WTC11 (cell line): ENCODE data around the gene SHISA6. TPM values are rescaled to one million over a fixed set of nuclear protein-coding genes. Genes with fewer than 3 reads are reported as not detected.

Experiments
- ATAC-seq: fragments of 200-7000 bp; cut with Tn5 transposase; 2 replicates; pipeline ENCODE4 v1.10.0; 2021; ENCODE audit warnings: mild to moderate bottlenecking, moderate library complexity
- CTCF ChIA-PET: fragments of 300-600 bp; sonication (Branson Sonifier 250); formaldehyde crosslinking; loops from one replicate; lab custom pipeline; 2021; ENCODE audit warnings: antibody characterized with exemption; lab: Charles Lee
- POLR2A ChIA-PET: fragments of 350-600 bp; sonication (Branson Sonifier 250); formaldehyde crosslinking; loops from one replicate; lab custom pipeline; 2021; ENCODE audit warnings: antibody characterized with exemption; lab: Charles Lee
- DNase-seq: peaks from one replicate; pipeline ENCODE4 v3.0.0; 2021; ENCODE audit warnings: low spot score
- H3K27ac Mint-ChIP-seq: 2 replicates; pipeline ENCODE4 v1.8.0; 2021; ENCODE audit warnings: mixed read lengths
- H3K27me3 Mint-ChIP-seq: 2 replicates; pipeline ENCODE4 v1.8.0; 2021; ENCODE audit warnings: low read depth, mild to moderate bottlenecking, moderate library complexity, mixed read lengths
- H3K36me3 Mint-ChIP-seq: 2 replicates; pipeline ENCODE4 v1.8.0; 2021; ENCODE audit warnings: mixed read lengths
- H3K4me1 Mint-ChIP-seq: 2 replicates; pipeline ENCODE4 v1.8.0; 2022; ENCODE audit warnings: mixed read lengths
- H3K4me3 Mint-ChIP-seq: 2 replicates; pipeline ENCODE4 v1.8.0; 2021; ENCODE audit warnings: mild to moderate bottlenecking, moderate library complexity, mixed read lengths
- H3K9me3 Mint-ChIP-seq: 2 replicates; pipeline ENCODE4 v1.8.0; 2021; ENCODE audit warnings: mixed read lengths
- ATF6 ChIP-seq: sonication (generic); formaldehyde crosslinking; IDR thresholded peaks from 2 replicates; pipeline ENCODE4 v1.8.1; 2023; ENCODE audit warnings: mild to moderate bottlenecking, missing genetic modification reagents
- CTCF ChIP-seq: fragments of 200-600 bp; IDR thresholded peaks from 2 replicates; pipeline ENCODE4 v1.8.0; 2022; ENCODE audit warnings: antibody characterized with exemption
- E2F1 ChIP-seq: sonication (generic); formaldehyde crosslinking; IDR thresholded peaks from 2 replicates; pipeline ENCODE4 v1.8.0; 2022; ENCODE audit warnings: mild to moderate bottlenecking, missing genetic modification reagents
- ERG ChIP-seq: fragments of 250-450 bp; sonication (Bioruptor Pico); IDR thresholded peaks from 2 replicates; pipeline ENCODE4 v1.8.0; 2021; ENCODE audit warnings: mild to moderate bottlenecking
- FOXP1 ChIP-seq: sonication (generic); formaldehyde crosslinking; IDR thresholded peaks from 2 replicates; pipeline ENCODE4 v1.8.0; 2022; ENCODE audit warnings: missing genetic modification reagents, mild to moderate bottlenecking, moderate library complexity, borderline replicate concordance
- GABPB1 ChIP-seq: sonication (generic); formaldehyde crosslinking; IDR thresholded peaks from 2 replicates; pipeline ENCODE4 v1.8.1; 2023; ENCODE audit warnings: mild to moderate bottlenecking, missing genetic modification reagents
- HMGA2 ChIP-seq: fragments of 250-450 bp; sonication (Bioruptor Pico); IDR thresholded peaks from 2 replicates; pipeline ENCODE4 v1.4.0; 2021; ENCODE audit warnings: mild to moderate bottlenecking, moderate library complexity
- IRF2 ChIP-seq: sonication (generic); formaldehyde crosslinking; IDR thresholded peaks from 2 replicates; pipeline ENCODE4 v1.8.0; 2022; ENCODE audit warnings: low read depth, missing genetic modification reagents, borderline replicate concordance
- MLX ChIP-seq: sonication (generic); formaldehyde crosslinking; IDR thresholded peaks from 2 replicates; pipeline ENCODE4 v1.8.1; 2023; ENCODE audit warnings: mild to moderate bottlenecking, missing genetic modification reagents, moderate library complexity
- NR3C1 ChIP-seq: sonication (generic); formaldehyde crosslinking; conservative IDR thresholded peaks from 2 replicates; pipeline ENCODE4 v1.8.1; 2023; ENCODE audit warnings: low read depth, mild to moderate bottlenecking, missing genetic modification reagents
- OVOL2 ChIP-seq: fragments of 250-450 bp; sonication (Bioruptor Pico); IDR thresholded peaks from 2 replicates; pipeline ENCODE4 v1.9.0; 2021; ENCODE audit warnings: mild to moderate bottlenecking, borderline replicate concordance
- PRDM15 ChIP-seq: sonication (generic); formaldehyde crosslinking; IDR thresholded peaks from 2 replicates; pipeline ENCODE4 v1.8.0; 2022; ENCODE audit warnings: missing genetic modification reagents
- SMAD3 ChIP-seq: sonication (generic); formaldehyde crosslinking; IDR thresholded peaks from 2 replicates; pipeline ENCODE4 v1.8.0; 2022; ENCODE audit warnings: missing genetic modification reagents, mild to moderate bottlenecking, borderline replicate concordance
- TP53 ChIP-seq: sonication (generic); formaldehyde crosslinking; IDR thresholded peaks from 2 replicates; pipeline ENCODE4 v1.8.1; 2023; ENCODE audit warnings: mild to moderate bottlenecking, missing genetic modification reagents
- USF2 ChIP-seq: sonication (generic); formaldehyde crosslinking; IDR thresholded peaks from 2 replicates; pipeline ENCODE4 v1.8.1; 2023; ENCODE audit warnings: mild to moderate bottlenecking, missing genetic modification reagents, moderate library complexity
- ZNF121 ChIP-seq: sonication (generic); formaldehyde crosslinking; IDR thresholded peaks from 2 replicates; pipeline ENCODE4 v1.8.0; 2023; ENCODE audit warnings: missing genetic modification reagents
- ZNF416 ChIP-seq: fragments of 250-450 bp; sonication (Bioruptor Pico); IDR thresholded peaks from 2 replicates; pipeline ENCODE4 v1.9.0; 2021; ENCODE audit warnings: mild to moderate bottlenecking, inconsistent platforms
- ZNF671 ChIP-seq: fragments of 250-450 bp; sonication (Bioruptor Pico); IDR thresholded peaks from 2 replicates; pipeline ENCODE4 v1.8.0; 2021; ENCODE audit warnings: mild to moderate bottlenecking
- ZSCAN18 ChIP-seq: fragments of 250-450 bp; sonication (Bioruptor Pico); IDR thresholded peaks from 2 replicates; pipeline ENCODE4 v2.1.2; 2022; ENCODE audit warnings: mild to moderate bottlenecking, moderate library complexity
- total RNA-seq: library from RNA; stranded (reverse); gene quantifications from 3 replicates; pipeline ENCODE4 v1.2.3, GENCODE V29; 2021

The SHISA6 gene
- total RNA-seq, 1 experiment from 2014 or later, result 1.1 TPM

- TF ChIP-seq CTCF (no peak), SMAD3 (CRISPR knock-in tag) (no peak), MLX (CRISPR knock-in tag) (no peak), NR3C1 (CRISPR knock-in tag) (no peak), USF2 (no peak), ZNF671 (CRISPR knock-in tag) (no peak)
Observed at GRCh38 chr17:11326492-11326891, 85.5 kb downstream of the SHISA6 start (continued).

GRCh38 chr17:11328770-11329169, 87.8 kb downstream of the SHISA6 start:
- DNase-seq (no peak), ATAC-seq (no peak)
- peaks cover 65% of the 10 kb centered on the region for H3K36me3 Mint-ChIP-seq
- ChIA-PET POLR2A (no interaction called here), CTCF (no interaction called here)
- H3K27me3 Mint-ChIP-seq, result no peaks in the 10 kb centered on the region; the same call in 1 of the 2 replicates
- H3K9me3 Mint-ChIP-seq, result peaks cover 69% of the 10 kb centered on the region
- no peak overlapping the region for H3K27ac Mint-ChIP-seq
- peaks cover 18% of the 10 kb centered on the region for H3K4me1 Mint-ChIP-seq
- no peak overlapping the region for H3K4me3 Mint-ChIP-seq
- TF ChIP-seq ERG (CRISPR knock-in tag), result no peak
- no peak for TF ChIP-seq ZNF416 (CRISPR knock-in tag)
- no peak for TF ChIP-seq TP53
- no peak for TF ChIP-seq HMGA2 (CRISPR knock-in tag)
- no peak for TF ChIP-seq ZNF671 (CRISPR knock-in tag)
- TF ChIP-seq ZNF121, result no peak
- no peak for TF ChIP-seq PRDM15 (CRISPR knock-in tag)
- TF ChIP-seq USF2, result no peak
- TF ChIP-seq FOXP1 (CRISPR knock-in tag), result no peak
- TF ChIP-seq IRF2, result no peak
- no peak for TF ChIP-seq ZSCAN18 (CRISPR knock-in tag)
- TF ChIP-seq ATF6 (CRISPR knock-in tag), result no peak
- TF ChIP-seq SMAD3 (CRISPR knock-in tag), result no peak
- no peak for TF ChIP-seq OVOL2 (CRISPR knock-in tag)
- TF ChIP-seq CTCF, result no peak
- TF ChIP-seq GABPB1, result no peak
- no peak for TF ChIP-seq E2F1 (CRISPR knock-in tag)
